HCT116 (cell line): Measurements from ENCODE around the gene BCL7A.

Source experiments
- CTCF ChIP-seq, 3 experiments: fragments of 200-600 bp in 1 of 3; sonication (generic) in 1 of 3; IDR thresholded peaks in 2 of 3; conservative IDR thresholded peaks in 1 of 3; 2 replicates each; pipeline ENCODE4 v1.5.1; 2012 to 2017; ENCODE audit warnings: low read depth in 2 of 3, low read length in 2 of 3, antibody characterized with exemption in 1 of 3, borderline replicate concordance in 1 of 3, control low read depth in 1 of 3, mild to moderate bottlenecking in 1 of 3, mixed read lengths in 1 of 3, mixed run types in 1 of 3, moderate library complexity in 1 of 3; ENCODE audit not compliant: insufficient read depth in 1 of 3
- EZH2 ChIP-seq: fragments of 200-600 bp; sonication (generic); IDR thresholded peaks from 2 replicates; pipeline ENCODE4 v1.6.1; 2017; ENCODE audit warnings: antibody characterized with exemption, mixed run types
- EZH2phosphoT487 ChIP-seq: fragments of 200-600 bp; IDR thresholded peaks from 2 replicates; pipeline ENCODE4 v1.6.1; 2018; ENCODE audit warnings: antibody characterized with exemption, borderline replicate concordance
- FOSL1 ChIP-seq: IDR thresholded peaks from 2 replicates; pipeline ENCODE4 v1.6.1; 2012; ENCODE audit warnings: low read depth
- JUND ChIP-seq: IDR thresholded peaks from 2 replicates; pipeline ENCODE4 v1.6.1; 2012
- POLR2A ChIP-seq: IDR thresholded peaks from 2 replicates; pipeline ENCODE4 v1.7.0; 2011; ENCODE audit warnings: borderline replicate concordance; ENCODE audit not compliant: insufficient read depth, insufficient read length; ENCODE audit errors: extremely low read depth
- POLR2AphosphoS5 ChIP-seq: IDR thresholded peaks from 2 replicates; pipeline ENCODE4 v1.6.1; 2011; ENCODE audit warnings: mild to moderate bottlenecking, low read depth, low read length, moderate library complexity
- REST ChIP-seq: IDR thresholded peaks from 2 replicates; pipeline ENCODE4 v1.6.1; 2012; ENCODE audit warnings: low read depth
- ZFX ChIP-seq: fragments of 450-650 bp; IDR thresholded peaks from 2 replicates; pipeline ENCODE4 v1.6.1; 2017

DNA sequence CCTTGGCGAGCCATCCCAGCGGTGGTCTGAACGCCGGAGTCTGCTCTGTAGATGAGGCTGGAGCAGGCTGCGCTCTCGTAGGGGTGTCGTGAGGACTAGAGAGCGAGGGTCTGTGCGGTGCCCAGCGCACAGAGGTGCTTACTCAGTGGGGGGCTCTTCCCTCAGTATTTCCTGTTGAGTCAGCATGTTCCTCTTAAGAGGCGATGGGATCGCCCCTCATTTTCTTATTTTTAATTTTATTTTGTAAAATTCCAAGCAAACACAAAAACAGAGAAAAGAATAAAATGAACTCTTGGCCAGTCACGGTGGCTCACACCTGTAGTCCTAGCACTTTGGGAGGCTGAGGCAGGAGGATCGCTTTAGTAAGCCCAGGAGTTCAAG, 40.8 kb upstream of the BCL7A start:
- no peak for TF ChIP-seq ZFX
- no peak for TF ChIP-seq CTCF (IDR thresholded peaks at IDR 0.05 in 2 of 3, conservative IDR thresholded peaks at IDR 0.05 in 1 of 3; ENCODE audit: borderline replicate concordance in 1 of 3, insufficient read depth in 1 of 3, low read depth in 2 of 3, low read length in 2 of 3)
- TF ChIP-seq FOSL1: no peak
- TF ChIP-seq POLR2A: no peak
- TF ChIP-seq EZH2: no peak
- no peak for TF ChIP-seq JUND
- no peak for TF ChIP-seq EZH2phosphoT487
- no peak for TF ChIP-seq POLR2AphosphoS5
- TF ChIP-seq REST: no peak
